K562 (cell line): ENCODE data around the gene LTBR. TPM values are rescaled to one million over a fixed set of nuclear protein-coding genes. Genes with fewer than 3 reads are reported as not detected.

ENCODE experiments used
- ATAC-seq: fragments of 200-7000 bp; cut with Tn5 transposase; 3 replicates; pipeline ENCODE4 v1.9.1; 2020; ENCODE audit warnings: moderate library complexity
- BruUV-seq: library from RNA; stranded (reverse); fragments of 400-500 nt; replicated peaks from 2 replicates; lab custom pipeline; 2021; lab: Mats Ljungman, UMichigan
- CTCF ChIA-PET: fragments of 300-600 bp; formaldehyde crosslinking; extraction: SDS; loops from one replicate; lab custom pipeline; 2021; ENCODE audit warnings: low intra/inter-chr PET ratio; lab: Yijun Ruan, JAX
- POLR2A ChIA-PET: fragments of 300-600, 350-650 bp; sonication (Branson Sonifier 250); formaldehyde crosslinking; extraction: SDS; loops from one replicate; lab custom pipeline; 2021; ENCODE audit warnings: antibody characterized with exemption, inconsistent platforms; lab: Yijun Ruan, JAX
- DNase-seq, 4 experiments: peaks; one replicate each; pipeline versions ENCODE4 v3.0.0 to v3.0.0-alpha.2; 2011 to 2018; ENCODE audit warnings: low spot score in 3 of 4, mixed read lengths in 3 of 4; ENCODE audit errors: extremely low read depth in 1 of 4
- FAIRE-seq: peaks from 2 replicates; lab custom pipeline; 2011; peaks lifted over from hg19 to GRCh38; lab: Jason Lieb, UNC
- H2AFZ ChIP-seq: 2 replicates; pipeline ENCODE4 v1.6.0; 2011; ENCODE audit warnings: low read depth, low read length, control low read depth, inconsistent platforms
- H3K27ac ChIP-seq: fragments of 200-600 bp; 3 replicates; pipeline ENCODE4 v1.8.0; 2011; ENCODE audit warnings: low read depth, mild to moderate bottlenecking, control low read depth, inconsistent platforms, low read length, moderate library complexity, mixed read lengths; ENCODE audit errors: extremely low read depth
- H3K27me3 ChIP-seq, 2 experiments: fragments of 300-600 bp in 1 of 2; 2 replicates in 1 of 2; 3 replicates in 1 of 2; pipeline versions ENCODE4 v1.6.0 to v1.8.0; 2011; ENCODE audit warnings: inconsistent platforms in 2 of 2, low read length in 2 of 2, mild to moderate bottlenecking in 1 of 2, mixed read lengths in 1 of 2, moderate library complexity in 1 of 2; ENCODE audit not compliant: control insufficient read depth in 2 of 2, insufficient read depth in 2 of 2
- H3K36me3 ChIP-seq: fragments of 300-600 bp; 3 replicates; pipeline ENCODE4 v1.8.0; 2011; ENCODE audit warnings: mild to moderate bottlenecking, low read length, inconsistent platforms; ENCODE audit not compliant: control insufficient read depth, insufficient read depth
- H3K4me1 ChIP-seq, 2 experiments: fragments of 200-600 bp in 1 of 2; replicated peaks in 1 of 2; 2 replicates in 1 of 2; 3 replicates in 1 of 2; pipeline versions ENCODE4 v1.5.1 to v1.8.0; 2011; ENCODE audit warnings: inconsistent platforms in 2 of 2, low read length in 2 of 2, mild to moderate bottlenecking in 1 of 2, mixed read lengths in 1 of 2, moderate library complexity in 1 of 2; ENCODE audit not compliant: control insufficient read depth in 2 of 2, insufficient read depth in 2 of 2
- H3K4me2 ChIP-seq: 2 replicates; pipeline ENCODE4 v1.6.1; 2011; ENCODE audit warnings: low read length, control low read depth, inconsistent platforms, mixed read lengths; ENCODE audit not compliant: insufficient read depth
- H3K4me3 ChIP-seq: fragments of 200-600 bp; sonication (generic), shearing (Covaris generic); 2 replicates; pipeline ENCODE4 v1.5.1; 2016; ENCODE audit warnings: control low read depth, inconsistent platforms
- H3K79me2 ChIP-seq: fragments of 200-600 bp; 3 replicates; pipeline ENCODE4 v1.8.0; 2011; ENCODE audit warnings: low read length, inconsistent platforms; ENCODE audit not compliant: control insufficient read depth, insufficient read depth
- H3K9ac ChIP-seq, 2 experiments: 2 replicates each; pipeline versions ENCODE4 v1.6.0 to v1.6.1; 2011; ENCODE audit warnings: low read depth in 2 of 2, low read length in 2 of 2, control low read depth in 1 of 2, inconsistent platforms in 1 of 2, mild to moderate bottlenecking in 1 of 2, mixed read lengths in 1 of 2; ENCODE audit not compliant: insufficient read depth in 1 of 2
- H3K9me1 ChIP-seq: one replicate; pipeline ENCODE4 v1.6.0; 2011; ENCODE audit warnings: inconsistent platforms, mild to moderate bottlenecking, low read length, moderate library complexity; ENCODE audit not compliant: control insufficient read depth, insufficient read depth
- H3K9me3 ChIP-seq: replicated peaks from 2 replicates; pipeline ENCODE4 v1.5.1; 2011; ENCODE audit warnings: low read depth, low read length, inconsistent platforms; ENCODE audit not compliant: control insufficient read depth, insufficient read depth
- H4K20me1 ChIP-seq: replicated peaks from 2 replicates; pipeline ENCODE4 v1.6.1; 2011; ENCODE audit warnings: low read length, inconsistent platforms, mixed read lengths; ENCODE audit not compliant: control insufficient read depth, insufficient read depth
- CBX2 ChIP-seq: fragments of 200-600 bp; sonication (generic); IDR thresholded peaks from one replicate; pipeline ENCODE4 v1.6.1; 2012; ENCODE audit warnings: mild to moderate bottlenecking, low read length, inconsistent platforms; ENCODE audit not compliant: insufficient read depth, poor library complexity, severe bottlenecking
- HDGF ChIP-seq: fragments of 450-650 bp; IDR thresholded peaks from 2 replicates; pipeline ENCODE4 v1.6.1; 2016
- KDM1A ChIP-seq, 2 experiments: fragments of 450-650 bp; IDR thresholded peaks; 2 replicates each; pipeline ENCODE4 v1.6.1; 2016; ENCODE audit warnings: mild to moderate bottlenecking in 2 of 2
- MECOM ChIP-seq: fragments of 250-450 bp; sonication (Bioruptor Pico); IDR thresholded peaks from 2 replicates; pipeline ENCODE4 v1.8.0; 2022; ENCODE audit warnings: inconsistent platforms
- MIER1 ChIP-seq: fragments of 450-650 bp; IDR thresholded peaks from 2 replicates; pipeline ENCODE4 v1.6.1; 2016; ENCODE audit warnings: antibody characterized with exemption, mild to moderate bottlenecking, low read depth
- NFYB ChIP-seq: IDR thresholded peaks from 2 replicates; pipeline ENCODE4 v1.6.1; 2011; ENCODE audit warnings: mild to moderate bottlenecking, moderate library complexity; ENCODE audit not compliant: insufficient read length; ENCODE audit errors: extremely low read depth
- RBFOX2 ChIP-seq: fragments of 200-400 bp; formaldehyde crosslinking; IDR thresholded peaks from 2 replicates; pipeline ENCODE4 v1.6.1; 2017; ENCODE audit warnings: low read depth, mild to moderate bottlenecking, low read length, moderate library complexity
- ZNF175 ChIP-seq: fragments of 200-800 bp; sonication (Bioruptor generic); IDR thresholded peaks from 2 replicates; pipeline ENCODE4 v1.6.1; 2016; ENCODE audit warnings: low read depth, mild to moderate bottlenecking, missing genetic modification characterization, missing compliant biosample characterization
- WGBS: fragments of 100-300 bp; shearing (Covaris generic); methylation state at CpG from one replicate; pipeline ENCODE4 v1.1.6; 2016; ENCODE audit warnings: low coverage, mixed read lengths; ENCODE audit not compliant: insufficient coverage; ENCODE audit errors: missing lambda C conversion rate; 5-methylcytosine and 5-hydroxymethylcytosine counted together
- in situ Hi-C: fragments of 300-500 bp; cut with MboI; formaldehyde crosslinking; loops from 4 replicates; pipeline ENCODE4 v1.15.0; 2018; ENCODE audit warnings: inconsistent platforms, mixed read lengths
- intact Hi-C: fragments of 100-400 bp; cut with micrococcal nuclease; formaldehyde crosslinking; loops from 2 replicates; pipeline ENCODE4 v1.14.2; 2022
- polyA plus RNA-seq, 8 experiments: library from polyadenylated mRNA; depleted of rRNA in 4 of 8; stranded (reverse) in 5 of 8; unstranded in 3 of 8; fragments of >200 nt; fragmentation: Nextera tagmentation in 2 of 8; fragmentation: Illumina TruSeq in 1 of 8; extraction: Ambion mirVana in 2 of 8; extraction: Trizol in 1 of 8; gene quantifications; 2 replicates each; pipeline versions ENCODE4 v1.2.1 to v1.2.3, GENCODE V29; 2011 to 2014; ENCODE audit warnings: inconsistent platforms in 1 of 8, missing spikeins in 1 of 8
- total RNA-seq, 7 experiments: library from RNA; depleted of rRNA in 6 of 7; stranded (reverse); fragments of >200 nt in 6 of 7; fragmentation: Illumina TruSeq in 2 of 7; extraction: Trizol in 2 of 7; gene quantifications; 2 replicates each; pipeline versions ENCODE4 v1.2.1 to v1.2.3, GENCODE V29; 2011 to 2021; ENCODE audit warnings: low replicate concordance in 1 of 7
- TF ChIP-seq, protein P1 (sequence below), 2 experiments: fragments of 450-650 bp in 1 of 2; sonication (generic) in 1 of 2; formaldehyde crosslinking in 1 of 2; IDR thresholded peaks; 2 replicates each; pipeline versions ENCODE4 v1.7.1 to v1.9.0; 2016 to 2022; ENCODE audit warnings: inconsistent platforms in 1 of 2, mild to moderate bottlenecking in 1 of 2, missing genetic modification reagents in 1 of 2
- TF ChIP-seq, protein P2 (sequence below): fragments of 450-650 bp; IDR thresholded peaks from 2 replicates; pipeline ENCODE4 v1.6.1; 2016

LTBR gene
- total and polyA plus RNA-seq, 9 of the 15 experiments (the other 6 are each of a cell fraction or from before 2014, with no cell fraction given): 0.96 to 69.0 (median 35.3) TPM

DNA sequence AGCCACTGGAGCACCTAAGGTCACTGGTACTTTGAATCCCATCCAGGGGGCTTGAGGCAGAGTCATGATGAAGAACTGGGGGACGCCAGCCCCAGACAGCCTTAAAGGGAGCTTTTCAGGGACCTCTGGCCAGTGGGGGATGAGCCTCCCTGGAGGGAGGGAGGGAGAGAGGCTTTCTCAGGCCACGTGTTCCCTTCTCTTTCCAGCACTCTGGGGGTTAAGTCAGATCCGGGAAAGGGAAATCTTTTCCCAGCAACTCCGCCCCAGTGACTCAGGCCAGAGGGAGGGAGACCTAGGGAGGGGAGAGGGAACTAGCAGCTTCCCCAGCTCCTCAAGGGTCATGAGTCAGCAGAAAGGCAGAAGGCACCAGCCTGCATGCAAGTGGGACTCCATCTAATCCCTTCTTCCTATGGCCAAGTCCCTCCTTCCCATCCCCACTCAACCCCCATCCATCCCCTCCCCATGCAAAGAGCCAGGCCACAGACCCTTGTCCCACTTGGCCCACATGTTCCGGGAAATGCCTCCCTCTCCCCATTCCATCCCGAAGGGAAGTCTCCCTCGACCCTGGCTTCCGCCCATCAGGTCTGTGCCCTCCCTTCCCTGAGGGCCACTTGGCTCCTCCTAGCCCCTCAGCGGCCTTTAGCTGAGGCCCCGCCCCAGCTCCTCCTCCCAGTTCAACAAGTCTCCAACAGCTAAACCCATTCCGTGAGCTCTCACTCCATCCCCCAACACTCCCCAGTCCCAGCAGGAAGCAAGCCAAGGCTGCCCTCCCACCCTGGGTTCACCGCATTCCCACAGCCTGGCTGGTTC is 47.7 kb upstream of the LTBR start:
- no peaks in the 10 kb centered on the region for H3K27me3 ChIP-seq
- FAIRE-seq (peak; percentile 98), DNase-seq (peak; percentile 78 to 95 (median 86)), ATAC-seq (peak; percentile 87)
- no peaks in the 10 kb centered on the region for H3K9me3 ChIP-seq
- BruUV-seq: no TSS peak
- peaks cover 64% of the 10 kb centered on the region for H3K79me2 ChIP-seq
- POLR2A ChIA-PET: interaction anchor here (0.6 to 4.7 kb wide), 15 partner anchors 9 to 1717 kb away, joined by 3 to 38 read pairs (median 4); partner anchors contain the start of genes LTBR and VAMP1
- in situ Hi-C loops (loop anchor here (5.0 kb wide), 1 partner anchor 36 kb away; no protein-coding TSS in a partner anchor), intact Hi-C loops (loop anchor here (5.0 kb wide), 1 partner anchor 136 kb away; the partner anchor contains the start of gene VAMP1)
- H3K9ac ChIP-seq: peak overlapping the region; percentile 89 to 93
- WGBS: 0% methylated on average over 4 of the region's 12 CpGs
- peaks cover 34 to 51% of the 10 kb centered on the region in 2 experiments for H3K4me1 ChIP-seq
- H3K9me1 ChIP-seq: no peaks in the 10 kb centered on the region
- no peaks in the 10 kb centered on the region for H4K20me1 ChIP-seq
- H3K36me3 ChIP-seq: peaks cover 47% of the 10 kb centered on the region; the same call in 2 of the 3 replicates
- CTCF ChIA-PET: interaction anchor here (0.6 to 2.1 kb wide), 2 partner anchors 129 to 378 kb away, joined by 3 to 9 read pairs; no protein-coding TSS in a partner anchor
- peak overlapping the region; percentile 79 for H2AFZ ChIP-seq
- H3K4me2 ChIP-seq: peak overlapping the region; percentile 82
- H3K4me3 ChIP-seq: peak overlapping the region; percentile 39
- peak overlapping the region; percentile 98 for H3K27ac ChIP-seq
- TF ChIP-seq, protein P1, sequence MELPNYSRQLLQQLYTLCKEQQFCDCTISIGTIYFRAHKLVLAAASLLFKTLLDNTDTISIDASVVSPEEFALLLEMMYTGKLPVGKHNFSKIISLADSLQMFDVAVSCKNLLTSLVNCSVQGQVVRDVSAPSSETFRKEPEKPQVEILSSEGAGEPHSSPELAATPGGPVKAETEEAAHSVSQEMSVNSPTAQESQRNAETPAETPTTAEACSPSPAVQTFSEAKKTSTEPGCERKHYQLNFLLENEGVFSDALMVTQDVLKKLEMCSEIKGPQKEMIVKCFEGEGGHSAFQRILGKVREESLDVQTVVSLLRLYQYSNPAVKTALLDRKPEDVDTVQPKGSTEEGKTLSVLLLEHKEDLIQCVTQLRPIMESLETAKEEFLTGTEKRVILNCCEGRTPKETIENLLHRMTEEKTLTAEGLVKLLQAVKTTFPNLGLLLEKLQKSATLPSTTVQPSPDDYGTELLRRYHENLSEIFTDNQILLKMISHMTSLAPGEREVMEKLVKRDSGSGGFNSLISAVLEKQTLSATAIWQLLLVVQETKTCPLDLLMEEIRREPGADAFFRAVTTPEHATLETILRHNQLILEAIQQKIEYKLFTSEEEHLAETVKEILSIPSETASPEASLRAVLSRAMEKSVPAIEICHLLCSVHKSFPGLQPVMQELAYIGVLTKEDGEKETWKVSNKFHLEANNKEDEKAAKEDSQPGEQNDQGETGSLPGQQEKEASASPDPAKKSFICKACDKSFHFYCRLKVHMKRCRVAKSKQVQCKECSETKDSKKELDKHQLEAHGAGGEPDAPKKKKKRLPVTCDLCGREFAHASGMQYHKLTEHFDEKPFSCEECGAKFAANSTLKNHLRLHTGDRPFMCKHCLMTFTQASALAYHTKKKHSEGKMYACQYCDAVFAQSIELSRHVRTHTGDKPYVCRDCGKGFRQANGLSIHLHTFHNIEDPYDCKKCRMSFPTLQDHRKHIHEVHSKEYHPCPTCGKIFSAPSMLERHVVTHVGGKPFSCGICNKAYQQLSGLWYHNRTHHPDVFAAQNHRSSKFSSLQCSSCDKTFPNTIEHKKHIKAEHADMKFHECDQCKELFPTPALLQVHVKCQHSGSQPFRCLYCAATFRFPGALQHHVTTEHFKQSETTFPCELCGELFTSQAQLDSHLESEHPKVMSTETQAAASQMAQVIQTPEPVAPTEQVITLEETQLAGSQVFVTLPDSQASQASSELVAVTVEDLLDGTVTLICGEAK (IDR thresholded peaks at IDR 0.05): no peak
- TF ChIP-seq, protein P1 (CRISPR knock-in tag; IDR thresholded peaks at IDR 0.05): no peak
- TF ChIP-seq KDM1A (IDR thresholded peaks at IDR 0.05): peak in 1 of 2 experiments; percentile 14; a peak in 2 of 4 replicates
- no peak for TF ChIP-seq MECOM (CRISPR knock-in tag)
- TF ChIP-seq CBX2: no peak
- no peak for TF ChIP-seq NFYB
- TF ChIP-seq, protein P2, sequence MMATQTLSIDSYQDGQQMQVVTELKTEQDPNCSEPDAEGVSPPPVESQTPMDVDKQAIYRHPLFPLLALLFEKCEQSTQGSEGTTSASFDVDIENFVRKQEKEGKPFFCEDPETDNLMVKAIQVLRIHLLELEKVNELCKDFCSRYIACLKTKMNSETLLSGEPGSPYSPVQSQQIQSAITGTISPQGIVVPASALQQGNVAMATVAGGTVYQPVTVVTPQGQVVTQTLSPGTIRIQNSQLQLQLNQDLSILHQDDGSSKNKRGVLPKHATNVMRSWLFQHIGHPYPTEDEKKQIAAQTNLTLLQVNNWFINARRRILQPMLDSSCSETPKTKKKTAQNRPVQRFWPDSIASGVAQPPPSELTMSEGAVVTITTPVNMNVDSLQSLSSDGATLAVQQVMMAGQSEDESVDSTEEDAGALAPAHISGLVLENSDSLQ: no peak; the same call in 1 of the 2 replicates
- 0 out of 2 replicates have a peak, but pooled peaks have one; percentile 43 for TF ChIP-seq HDGF
- TF ChIP-seq MIER1: no peak
- TF ChIP-seq RBFOX2: peak; percentile 87
- no peak; the same call in 1 of the 2 replicates for TF ChIP-seq ZNF175 (CRISPR knock-in tag)
